Hepatocyte (in vitro differentiated cells): Measurements from ENCODE around the gene MPEG1. TPM values are rescaled to one million over a fixed set of nuclear protein-coding genes. Genes with fewer than 3 reads are reported as not detected.
A peak's percentile ranks its signal among the peaks of the same experiment; 100 is the strongest.

Source experiments
- DNase-seq: peaks from one replicate; pipeline ENCODE4 v3.0.0-alpha.2; 2016; ENCODE audit warnings: low spot score
- H2AFZ ChIP-seq: fragments of 200-600 bp; sonication (generic); 2 replicates; pipeline ENCODE4 v1.6.0; 2016; ENCODE audit warnings: antibody characterized with exemption, mild to moderate bottlenecking
- H3K27ac ChIP-seq: fragments of 200-600 bp; sonication (generic); 2 replicates; pipeline ENCODE4 v1.5.1; 2016; ENCODE audit warnings: mild to moderate bottlenecking
- H3K27me3 ChIP-seq: fragments of 200-600 bp; sonication (generic); 2 replicates; pipeline ENCODE4 v1.6.1; 2016
- H3K36me3 ChIP-seq: fragments of 200-600 bp; sonication (generic); replicated peaks from 2 replicates; pipeline ENCODE4 v1.5.1; 2016; ENCODE audit warnings: low read depth; ENCODE audit not compliant: insufficient read depth
- H3K4me1 ChIP-seq: fragments of 200-600 bp; sonication (generic); 2 replicates; pipeline ENCODE4 v1.5.1; 2016; ENCODE audit warnings: mild to moderate bottlenecking, moderate library complexity; ENCODE audit not compliant: insufficient read depth
- H3K4me2 ChIP-seq: fragments of 200-600 bp; sonication (generic); 2 replicates; pipeline ENCODE4 v1.6.0; 2016
- H3K4me3 ChIP-seq: fragments of 200-600 bp; sonication (generic); 2 replicates; pipeline ENCODE4 v1.5.1; 2016; ENCODE audit warnings: mild to moderate bottlenecking
- H3K79me2 ChIP-seq: fragments of 200-600 bp; sonication (generic); 2 replicates; pipeline ENCODE4 v1.6.0; 2017; ENCODE audit warnings: mild to moderate bottlenecking
- H3K9me2 ChIP-seq: fragments of 200-600 bp; sonication (generic); replicated peaks from 2 replicates; pipeline ENCODE4 v1.6.0; 2017; ENCODE audit warnings: mild to moderate bottlenecking; ENCODE audit not compliant: insufficient read depth
- H3K9me3 ChIP-seq: fragments of 200-600 bp; sonication (generic); 2 replicates; pipeline ENCODE4 v1.5.1; 2016; ENCODE audit warnings: low read depth, mild to moderate bottlenecking
- H4K20me1 ChIP-seq: fragments of 200-600 bp; sonication (generic); 2 replicates; pipeline ENCODE4 v1.6.0; 2016; ENCODE audit warnings: mild to moderate bottlenecking; ENCODE audit not compliant: insufficient read depth, poor library complexity, severe bottlenecking
- CTCF ChIP-seq: fragments of 200-600 bp; sonication (generic); IDR thresholded peaks from 2 replicates; pipeline ENCODE4 v1.5.1; 2016; ENCODE audit warnings: antibody characterized with exemption, mild to moderate bottlenecking; ENCODE audit not compliant: poor library complexity
- EZH2 ChIP-seq: fragments of 200-600 bp; sonication (generic); IDR thresholded peaks from 2 replicates; pipeline ENCODE4 v1.6.1; 2016; ENCODE audit warnings: antibody characterized with exemption, mild to moderate bottlenecking, borderline replicate concordance
- EZH2phosphoT487 ChIP-seq: fragments of 200-600 bp; sonication (generic); IDR thresholded peaks from one replicate; pipeline ENCODE4 v1.6.1; 2018; ENCODE audit warnings: antibody characterized with exemption, mild to moderate bottlenecking, low read depth, moderate library complexity; ENCODE audit not compliant: unreplicated experiment, severe bottlenecking
- WGBS: methylation state at CpG from one replicate; pipeline ENCODE4 v1.1.6; 2016; ENCODE audit warnings: low lambda C conversion rate; ENCODE audit errors: missing lambda C conversion rate; 5-methylcytosine and 5-hydroxymethylcytosine counted together
- polyA plus RNA-seq: library from polyadenylated mRNA; unstranded; fragments of >200 nt; fragmentation: Nextera tagmentation; extraction: Ambion mirVana; gene quantifications from 2 replicates; pipeline ENCODE4 v1.2.1, GENCODE V29; 2016
- total RNA-seq: library from RNA; depleted of rRNA; stranded (reverse); fragments of >200 nt; gene quantifications from 2 replicates; pipeline ENCODE4 v1.2.3, GENCODE V29; 2014

MPEG1 gene
- total and polyA plus RNA-seq, 2 experiments from 2014 or later = 0.57 TPM; not detected in 1

DNA sequence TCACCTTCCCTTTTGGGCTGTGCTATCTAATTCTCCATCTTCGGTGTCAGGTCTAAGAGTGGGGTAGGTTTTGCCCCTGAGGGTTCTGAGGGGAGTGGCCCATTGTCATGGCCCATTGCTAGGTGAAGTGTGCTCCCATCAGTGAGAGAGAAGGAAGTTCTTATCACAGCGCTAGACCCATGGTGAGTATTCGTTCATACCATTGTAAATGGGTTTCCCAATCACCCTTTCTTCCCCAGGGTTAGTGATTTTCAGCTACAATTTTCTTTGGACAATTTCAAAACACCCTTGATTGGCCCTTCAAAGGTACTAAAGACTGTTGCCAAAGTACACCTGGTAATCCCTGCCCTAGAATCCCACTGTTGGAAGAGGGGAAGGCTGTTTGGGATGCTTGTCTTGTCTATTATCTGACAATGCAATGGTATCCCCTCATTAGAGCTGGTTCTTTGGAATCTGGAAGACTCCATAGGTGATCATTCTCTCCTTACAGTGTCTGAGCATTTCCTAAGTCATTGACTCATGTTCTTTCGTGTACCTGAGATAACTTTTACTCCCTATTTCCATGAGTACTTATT lies 20.2 kb downstream of the MPEG1 start:
- DNase-seq = no peak
- Histone ChIP-seq H3K4me2 (no peak overlapping the region), H3K9me2 (no peaks in the 10 kb centered on the region), H4K20me1 (no peaks in the 10 kb centered on the region), H3K27me3 (no peaks in the 10 kb centered on the region), H3K4me1 (peaks cover 5% of the 10 kb centered on the region), H3K4me3 (no peak overlapping the region), H3K27ac (no peak overlapping the region), H2AFZ (no peak overlapping the region), H3K79me2 (peaks cover 12% of the 10 kb centered on the region), H3K36me3 (peaks cover 5% of the 10 kb centered on the region), H3K9me3 (no peaks in the 10 kb centered on the region)
- WGBS = 95% methylated on average over 4 of the region's 4 CpGs
- TF ChIP-seq CTCF (no peak), EZH2phosphoT487 (no peak), EZH2 (no peak)

GRCh38 chr11:59191890-59192289 lies 20.8 kb downstream of the MPEG1 start:
- Histone ChIP-seq H3K36me3 (peaks cover 4% of the 10 kb centered on the region), H2AFZ (no peak overlapping the region), H3K4me2 (no peak overlapping the region), H3K27me3 (no peaks in the 10 kb centered on the region), H3K4me3 (no peak overlapping the region), H3K79me2 (peaks cover 19% of the 10 kb centered on the region), H4K20me1 (no peaks in the 10 kb centered on the region), H3K9me3 (no peaks in the 10 kb centered on the region), H3K4me1 (peaks cover 10% of the 10 kb centered on the region), H3K27ac (no peak overlapping the region), H3K9me2 (no peaks in the 10 kb centered on the region)
- no peak for DNase-seq
- WGBS = 94% methylated on average over 8 of the region's 8 CpGs
- TF ChIP-seq CTCF (no peak), EZH2 (no peak), EZH2phosphoT487 (no peak)

GRCh38 chr11:59191095-59191494 lies 21.6 kb downstream of the MPEG1 start:
- Histone ChIP-seq H3K9me2 (no peaks in the 10 kb centered on the region), H3K79me2 (peaks cover 23% of the 10 kb centered on the region), H3K27me3 (no peaks in the 10 kb centered on the region), H2AFZ (no peak overlapping the region), H3K27ac (no peak overlapping the region), H3K4me1 (peaks cover 15% of the 10 kb centered on the region), H4K20me1 (no peaks in the 10 kb centered on the region), H3K36me3 (no peaks in the 10 kb centered on the region), H3K4me3 (no peak overlapping the region), H3K9me3 (no peaks in the 10 kb centered on the region), H3K4me2 (no peak overlapping the region)
- peak; percentile 27 for DNase-seq
- no peak for TF ChIP-seq EZH2
- no peak for TF ChIP-seq CTCF
- 84% methylated on average over 4 of the region's 4 CpGs for WGBS

GRCh38 chr11:59189986-59190385 lies 22.7 kb downstream of the MPEG1 start:
- Histone ChIP-seq H3K79me2 (peaks cover 23% of the 10 kb centered on the region), H3K4me3 (no peak overlapping the region), H3K9me2 (no peaks in the 10 kb centered on the region), H3K27ac (no peak overlapping the region), H3K4me1 (peaks cover 24% of the 10 kb centered on the region), H3K4me2 (no peak overlapping the region), H4K20me1 (no peaks in the 10 kb centered on the region), H3K27me3 (no peaks in the 10 kb centered on the region), H2AFZ (no peak overlapping the region), H3K36me3 (no peaks in the 10 kb centered on the region), H3K9me3 (no peaks in the 10 kb centered on the region)
- DNase-seq = no peak
- WGBS = 77% methylated on average over 4 of the region's 4 CpGs
- no peak for TF ChIP-seq CTCF
- no peak for TF ChIP-seq EZH2phosphoT487
- TF ChIP-seq EZH2 = no peak
